Lung (tissue), 12 donors: Measurements from ENCODE around the gene MUC20. TPM values are rescaled to one million over a fixed set of nuclear protein-coding genes. Genes with fewer than 3 reads are reported as not detected.

Experiments used
- ATAC-seq: fragments of 200-7000 bp; cut with Tn5 transposase; one replicate; pipeline ENCODE4 v1.9.1; 2020; ENCODE audit warnings: moderate number of reproducible peaks; ENCODE audit not compliant: insufficient read depth, low FRiP score
- DNase-seq, 3 donors: peaks; one replicate each; pipeline ENCODE4 v3.0.0-alpha.2; 2013 to 2017
- H3K27ac ChIP-seq, 2 donors: one replicate each; pipeline ENCODE4 v1.5.1; 2013; ENCODE audit warnings: mild to moderate bottlenecking in 2 of 2, moderate library complexity in 2 of 2, control low read depth in 1 of 2, inconsistent platforms in 1 of 2, low read depth in 1 of 2, low read length in 1 of 2
- H3K27me3 ChIP-seq, 3 donors: one replicate each; pipeline ENCODE4 v1.5.1; 2013; ENCODE audit warnings: low read length in 2 of 3; ENCODE audit not compliant: control insufficient read depth in 3 of 3, insufficient read depth in 3 of 3
- H3K36me3 ChIP-seq, 4 donors: one replicate each; pipeline ENCODE4 v1.5.1; 2013; ENCODE audit warnings: low read length in 4 of 4, mild to moderate bottlenecking in 1 of 4, moderate library complexity in 1 of 4; ENCODE audit not compliant: control insufficient read depth in 4 of 4, insufficient read depth in 4 of 4
- H3K4me1 ChIP-seq, 5 donors: one replicate each; pipeline ENCODE4 v1.5.1; 2013; ENCODE audit warnings: low read length in 5 of 5, mild to moderate bottlenecking in 2 of 5, moderate library complexity in 1 of 5; ENCODE audit not compliant: control insufficient read depth in 5 of 5, insufficient read depth in 5 of 5
- H3K4me3 ChIP-seq: one replicate; pipeline ENCODE4 v1.5.1; 2013; ENCODE audit warnings: mild to moderate bottlenecking, control low read depth, moderate library complexity
- H3K9ac ChIP-seq, 2 donors: one replicate each; pipeline ENCODE4 v1.5.1; 2013; ENCODE audit warnings: low read length in 2 of 2, control low read depth in 1 of 2; ENCODE audit not compliant: insufficient read depth in 1 of 2
- H3K9me3 ChIP-seq, 4 donors: one replicate each; pipeline ENCODE4 v1.5.1; 2013; ENCODE audit warnings: low read length in 3 of 4, mild to moderate bottlenecking in 1 of 4, moderate library complexity in 1 of 4; ENCODE audit not compliant: control insufficient read depth in 4 of 4, insufficient read depth in 3 of 4
- WGBS, 2 donors: extraction: QIAGEN DNeasy Blood & Tissue Kit; methylation state at CpG; one replicate each; pipeline ENCODE4 v1.1.7; 2013; 5-methylcytosine and 5-hydroxymethylcytosine counted together
- polyA plus RNA-seq, 2 donors: library from polyadenylated mRNA; stranded (reverse); fragments of 200-250 nt; gene quantifications; one replicate each; pipeline ENCODE4 v1.2.1, GENCODE V29; 2013
- total RNA-seq, 2 donors: library from RNA; depleted of rRNA in 1 of 2; stranded (reverse); fragments of >200 nt in 1 of 2; gene quantifications; one replicate each; pipeline ENCODE4 v1.2.1, GENCODE V29; 2014 to 2021
- TF ChIP-seq, protein P1 (sequence below): IDR thresholded peaks from 2 replicates; pipeline ENCODE4 v1.5.1; 2012; ENCODE audit warnings: mild to moderate bottlenecking; ENCODE audit errors: control extremely low read depth, extremely low read depth
- donor health status: control.
- donor health status: control.
- donor health status: Bipolar disorder and iron deficiency.
- donor health status: healthy.
- donor health status: DM: yes; HTN: yes; CAD: no.

Gene MUC20
- total and polyA plus RNA-seq, 4 donors, result 11.0 to 23.9 (median 18.2) TPM

DNA sequence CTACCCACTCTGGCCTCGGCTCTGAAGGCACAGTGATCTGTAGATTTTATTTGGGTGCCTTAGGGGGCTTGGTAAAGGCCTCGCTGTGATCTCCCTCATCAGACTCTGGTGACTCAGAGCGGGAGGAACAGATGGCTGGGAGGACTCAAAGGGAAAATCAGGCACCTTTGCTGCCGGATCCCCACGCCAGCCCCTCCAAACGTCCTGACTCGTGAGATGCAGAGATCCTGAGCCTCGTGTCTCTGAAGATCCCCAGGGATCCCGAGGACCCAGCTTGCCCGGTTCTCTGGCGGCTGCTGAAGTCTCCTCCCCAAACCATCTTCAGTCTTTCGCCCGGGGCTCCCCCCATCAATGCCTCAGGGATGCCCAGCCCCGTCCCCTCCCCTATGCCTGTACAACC, 32.8 kb downstream of the MUC20 start:
- H3K9me3 ChIP-seq, result no peaks in the 10 kb centered on the region
- H3K27ac ChIP-seq, result no peak overlapping the region
- H3K4me3 ChIP-seq, result no peak overlapping the region
- 89 to 90% methylated on average over 13 to 14 of the region's 14 CpGs for WGBS, 2 donors
- DNase-seq (no peak), ATAC-seq (no peak)
- H3K27me3 ChIP-seq, result peaks cover 0 to 6% (median 0%) of the 10 kb centered on the region in 3 donors
- peaks cover 0 to 16% (median 0%) of the 10 kb centered on the region in 5 donors for H3K4me1 ChIP-seq
- H3K36me3 ChIP-seq, result no peaks in the 10 kb centered on the region
- no peak overlapping the region for H3K9ac ChIP-seq
- TF ChIP-seq, protein P1, sequence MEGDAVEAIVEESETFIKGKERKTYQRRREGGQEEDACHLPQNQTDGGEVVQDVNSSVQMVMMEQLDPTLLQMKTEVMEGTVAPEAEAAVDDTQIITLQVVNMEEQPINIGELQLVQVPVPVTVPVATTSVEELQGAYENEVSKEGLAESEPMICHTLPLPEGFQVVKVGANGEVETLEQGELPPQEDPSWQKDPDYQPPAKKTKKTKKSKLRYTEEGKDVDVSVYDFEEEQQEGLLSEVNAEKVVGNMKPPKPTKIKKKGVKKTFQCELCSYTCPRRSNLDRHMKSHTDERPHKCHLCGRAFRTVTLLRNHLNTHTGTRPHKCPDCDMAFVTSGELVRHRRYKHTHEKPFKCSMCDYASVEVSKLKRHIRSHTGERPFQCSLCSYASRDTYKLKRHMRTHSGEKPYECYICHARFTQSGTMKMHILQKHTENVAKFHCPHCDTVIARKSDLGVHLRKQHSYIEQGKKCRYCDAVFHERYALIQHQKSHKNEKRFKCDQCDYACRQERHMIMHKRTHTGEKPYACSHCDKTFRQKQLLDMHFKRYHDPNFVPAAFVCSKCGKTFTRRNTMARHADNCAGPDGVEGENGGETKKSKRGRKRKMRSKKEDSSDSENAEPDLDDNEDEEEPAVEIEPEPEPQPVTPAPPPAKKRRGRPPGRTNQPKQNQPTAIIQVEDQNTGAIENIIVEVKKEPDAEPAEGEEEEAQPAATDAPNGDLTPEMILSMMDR, result no peak

DNA sequence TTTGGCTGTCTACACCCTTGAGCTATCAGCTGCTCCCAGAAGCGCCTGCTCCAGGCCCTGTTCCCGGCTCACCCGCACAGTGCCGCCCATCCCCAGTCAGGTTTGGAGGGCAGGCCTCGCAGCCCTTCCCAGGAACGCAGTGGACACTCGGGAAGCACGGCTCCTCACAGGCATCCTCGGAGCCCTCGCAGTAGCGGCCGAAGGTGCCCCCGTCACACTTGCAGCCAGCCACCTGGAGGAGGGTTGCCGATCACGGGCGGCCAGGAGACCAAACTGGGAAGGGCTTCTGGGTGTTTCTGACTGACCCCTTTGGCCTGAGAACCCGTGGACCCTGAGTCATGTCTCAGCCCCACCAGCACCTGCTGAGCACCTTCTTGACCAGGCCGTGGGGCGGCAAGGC, 33.4 kb downstream of the MUC20 start:
- H3K4me3 ChIP-seq, result no peak overlapping the region
- H3K4me1 ChIP-seq, result peaks cover 0 to 16% (median 0%) of the 10 kb centered on the region in 5 donors
- H3K36me3 ChIP-seq, result no peaks in the 10 kb centered on the region
- H3K9ac ChIP-seq, result no peak overlapping the region
- H3K9me3 ChIP-seq, result no peaks in the 10 kb centered on the region
- DNase-seq (no peak), ATAC-seq (no peak)
- peaks cover 0 to 2% (median 0%) of the 10 kb centered on the region in 3 donors for H3K27me3 ChIP-seq
- WGBS, 2 donors, result 93 to 96% methylated on average over 19 of the region's 19 CpGs
- TF ChIP-seq, protein P1, result no peak
- no peak overlapping the region for H3K27ac ChIP-seq

DNA sequence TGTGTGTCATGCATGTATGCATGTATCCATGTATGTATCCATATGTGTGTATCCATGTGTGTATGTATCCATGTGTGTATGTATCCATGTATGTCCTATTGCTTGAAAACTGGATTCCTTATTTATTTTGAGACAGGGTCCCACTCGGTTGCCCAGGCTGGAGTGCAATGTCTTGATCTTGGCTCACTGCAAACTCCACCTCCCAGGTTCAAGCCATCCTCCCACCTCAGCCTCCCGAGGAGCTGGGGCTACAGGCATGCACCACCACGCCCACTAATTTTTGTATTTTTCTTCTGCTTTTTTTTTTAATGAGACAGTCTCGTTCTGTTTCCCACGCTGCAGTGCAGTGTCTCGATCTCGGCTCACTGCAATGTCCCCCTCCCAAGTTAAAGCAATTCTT, 34.1 kb downstream of the MUC20 start:
- DNase-seq (no peak), ATAC-seq (no peak)
- TF ChIP-seq, protein P1, result no peak
- H3K4me3 ChIP-seq, result no peak overlapping the region
- H3K36me3 ChIP-seq, result no peaks in the 10 kb centered on the region
- H3K27ac ChIP-seq, result no peak overlapping the region
- no peak overlapping the region for H3K9ac ChIP-seq
- WGBS, 2 donors, result 86 to 92% methylated on average over 7 of the region's 7 CpGs
- peaks cover 0 to 2% (median 0%) of the 10 kb centered on the region in 3 donors for H3K27me3 ChIP-seq
- H3K4me1 ChIP-seq, result peaks cover 0 to 16% (median 0%) of the 10 kb centered on the region in 5 donors
- no peaks in the 10 kb centered on the region for H3K9me3 ChIP-seq

DNA sequence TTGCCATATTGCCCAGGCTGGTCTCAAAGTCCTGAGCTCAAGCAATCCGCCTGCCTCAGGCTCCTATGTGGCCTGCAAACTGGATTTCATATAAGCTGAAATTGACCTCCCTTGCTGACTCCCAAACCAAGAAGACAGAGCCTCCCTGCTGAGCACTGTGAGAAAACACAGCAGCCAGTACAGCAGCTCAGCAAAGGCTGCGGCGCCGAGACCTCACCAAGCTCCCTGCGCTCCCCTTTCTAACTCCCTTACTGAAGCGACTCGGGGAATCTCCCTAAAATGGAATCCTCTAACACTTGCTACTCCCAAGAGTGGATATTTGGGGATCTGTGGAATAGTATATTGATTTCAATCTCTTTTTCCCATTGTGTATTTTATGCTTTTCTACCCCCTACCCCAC, 34.6 kb downstream of the MUC20 start:
- 94 to 96% methylated on average over 7 of the region's 7 CpGs for WGBS, 2 donors
- TF ChIP-seq, protein P1, result no peak
- H3K36me3 ChIP-seq, result no peaks in the 10 kb centered on the region
- no peak overlapping the region for H3K4me3 ChIP-seq
- H3K9ac ChIP-seq, result no peak overlapping the region
- peaks cover 0 to 2% (median 0%) of the 10 kb centered on the region in 3 donors for H3K27me3 ChIP-seq
- no peak for ATAC-seq
- H3K27ac ChIP-seq, result no peak overlapping the region
- no peak for DNase-seq
- no peaks in the 10 kb centered on the region for H3K9me3 ChIP-seq
- peaks cover 0 to 16% (median 0%) of the 10 kb centered on the region in 5 donors for H3K4me1 ChIP-seq
